LHCN-M2 (cell line): ENCODE results near the gene KIAA0586. TPM values are rescaled to one million over a fixed set of nuclear protein-coding genes. Genes with fewer than 3 reads are reported as not detected.

Experiments used
- DNase-seq: peaks from one replicate; pipeline ENCODE4 v3.0.0-alpha.2; 2012; ENCODE audit warnings: low read depth
- total RNA-seq: library from RNA; depleted of rRNA; stranded (reverse); fragments of >200 nt; gene quantifications from 2 replicates; pipeline ENCODE4 v1.2.3, GENCODE V29; 2014; rRNA removed

KIAA0586 gene
- total RNA-seq, 1 experiment from 2014 or later, result 47.6 TPM

DNA sequence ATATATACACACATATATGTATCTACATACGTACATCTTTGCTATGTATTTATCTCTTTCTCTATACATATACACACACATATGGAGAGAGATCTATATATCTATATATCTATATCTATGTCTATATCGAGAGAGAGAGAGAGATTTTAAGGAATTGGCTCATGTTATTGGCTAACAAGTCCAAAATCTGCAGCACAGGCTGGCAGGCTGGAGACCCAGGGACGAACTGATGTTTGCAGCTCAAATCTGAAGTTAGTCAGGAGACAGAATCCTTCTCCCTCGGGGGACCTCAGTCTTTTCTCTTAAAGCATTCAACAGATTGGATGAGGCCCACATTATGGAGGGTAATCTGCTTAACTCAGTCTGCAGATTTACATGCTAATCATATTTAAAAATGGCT lies 169.5 kb downstream of the KIAA0586 start:
- DNase-seq, result no peak

DNA sequence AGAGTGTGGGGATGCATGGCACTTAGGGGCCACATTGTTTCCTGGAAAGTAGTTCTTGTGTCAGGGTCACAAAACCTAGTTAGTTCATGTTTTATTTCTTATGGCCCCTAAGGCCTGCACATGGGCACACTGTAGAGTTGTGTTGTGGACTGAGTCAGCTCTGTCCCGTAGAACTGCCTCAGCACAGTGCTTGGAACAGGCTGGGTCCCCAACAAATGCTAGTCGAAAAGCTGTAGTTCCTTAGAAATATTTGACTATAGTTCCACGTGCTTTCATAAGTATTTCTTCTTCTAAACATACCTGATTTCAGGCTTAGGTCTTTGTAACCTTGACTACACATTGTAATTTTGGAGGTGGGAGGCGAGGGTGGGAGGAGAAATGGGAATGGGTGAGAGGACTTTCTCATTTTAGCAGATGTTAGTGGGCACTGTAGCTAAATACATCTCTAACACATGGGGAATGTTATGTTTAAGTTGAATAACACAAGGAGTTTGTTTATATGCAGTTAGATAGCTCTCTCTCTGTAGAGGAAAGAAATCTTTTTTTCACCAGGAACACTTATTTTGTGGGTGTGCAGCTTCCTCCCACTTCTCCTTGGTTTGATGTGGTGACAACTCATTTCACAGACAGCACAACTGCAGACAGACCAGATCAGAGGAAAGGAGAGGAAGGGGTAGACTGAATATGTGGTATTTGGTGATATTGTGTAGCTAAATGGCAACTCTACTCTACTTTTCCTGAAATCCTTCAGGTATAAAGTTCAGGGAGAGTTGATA lies 170.7 kb downstream of the KIAA0586 start:
- no peak for DNase-seq

DNA sequence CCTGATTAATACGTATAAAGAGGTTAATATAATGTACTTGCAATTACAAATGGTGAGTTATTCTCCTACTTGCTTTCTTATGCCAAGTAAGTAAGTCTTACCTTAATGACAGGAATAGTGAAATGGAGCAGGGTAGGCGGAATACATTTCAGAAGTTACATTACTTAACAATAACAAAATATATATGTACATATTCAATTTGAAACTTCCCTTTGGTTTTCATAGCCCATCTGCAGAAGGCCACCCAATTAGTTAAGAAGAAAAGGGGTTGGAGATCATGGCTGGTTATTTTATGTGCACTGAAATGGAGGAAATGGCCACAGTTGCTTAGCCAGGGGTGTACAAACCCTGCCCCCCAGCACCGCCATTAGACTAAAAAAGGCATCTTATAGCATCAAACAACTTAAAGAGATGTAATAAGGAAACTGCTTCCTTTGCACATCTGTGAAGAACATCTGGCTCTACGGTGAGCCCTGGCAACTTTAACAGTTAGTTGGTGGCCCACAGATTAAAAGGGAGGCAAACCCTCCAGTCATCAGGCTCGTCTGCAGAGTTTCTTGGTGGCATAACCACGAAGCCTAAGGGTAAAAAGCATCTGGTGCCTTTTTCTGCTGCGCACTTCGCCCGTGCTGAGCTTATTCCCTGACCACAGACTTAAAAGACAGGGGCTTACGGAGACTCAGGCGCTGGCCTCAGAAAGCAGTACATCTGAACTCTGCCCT lies 171.4 kb downstream of the KIAA0586 start:
- DNase-seq, result no peak

DNA sequence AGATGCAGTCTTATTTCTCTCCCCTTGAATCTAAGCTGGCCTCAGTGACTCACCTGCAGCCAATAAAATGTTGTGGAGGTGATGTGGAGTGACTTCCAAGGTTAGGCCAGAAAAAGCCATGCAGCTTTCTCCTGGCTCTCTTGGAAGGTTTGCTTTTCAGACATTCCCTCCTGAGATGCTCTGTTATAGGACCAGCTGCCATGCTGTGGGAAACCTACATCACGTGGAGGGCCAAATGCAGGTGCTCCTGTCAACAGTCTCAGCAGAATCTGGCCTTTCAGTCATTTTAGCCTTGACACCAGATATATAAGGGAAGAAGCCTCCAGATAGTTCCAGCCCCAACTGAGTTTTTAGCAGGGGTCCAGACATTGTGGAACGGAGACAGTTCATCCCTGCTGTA lies 172.2 kb downstream of the KIAA0586 start:
- DNase-seq, result no peak

Other genes with a start within 250 kb of the KIAA0586 start
- gene ACTR10, start 227.6 kb upstream of the KIAA0586 start, total RNA-seq, result 78.2 and 83.3 TPM in 2 replicates
- 82.1 and 104 TPM in 2 replicates for gene PSMA3, start 182.9 kb upstream of the KIAA0586 start, total RNA-seq
- gene ARID4A, start 129.2 kb upstream of the KIAA0586 start, total RNA-seq, result 6.1 and 8.2 TPM in 2 replicates
- not detected in 2 replicates for gene TOMM20L, start 31.8 kb upstream of the KIAA0586 start, total RNA-seq
- gene TIMM9, start 188 bp upstream of the KIAA0586 start, total RNA-seq, result 38.2 and 49.8 TPM in 2 replicates
- 0.90 and 1.5 TPM in 2 replicates for gene DACT1, start 210.2 kb downstream of the KIAA0586 start, total RNA-seq